Skin epidermis (tissue), 12 donors: Measurements from ENCODE around the gene ARRDC5.
"Not testable (repeated sequence)": the region's sequence is repeated elsewhere in the genome, so short reads cannot be mapped to it uniquely, and the experiment has no call there.

Experiments
- H3K27ac ChIP-seq, 21 experiments: fragments of 200-600 bp; sonication (generic) in 11 of 21; one replicate each; pipeline ENCODE4 v1.5.0; 2020; ENCODE audit warnings: mild to moderate bottlenecking in 3 of 21, inconsistent platforms in 2 of 21, moderate library complexity in 2 of 21
- H3K4me3 ChIP-seq, 7 experiments: fragments of 200-600 bp; sonication (generic) in 2 of 7; one replicate each; pipeline ENCODE4 v1.5.0; 2020; ENCODE audit warnings: inconsistent platforms in 2 of 7, mild to moderate bottlenecking in 2 of 7, moderate library complexity in 1 of 7

Gene ARRDC5

GRCh38 chr19:4902796-4903195, at the start of gene ARRDC5:
Gene ARRDC5, minus strand, starts transcription at chr19:4902896. Its CDS starts 71 bp downstream, at chr19:4902825.
- H3K4me3 ChIP-seq: no peak within 1 kb of the TSS
- H3K27ac ChIP-seq: no peak within 1 kb of the TSS

DNA sequence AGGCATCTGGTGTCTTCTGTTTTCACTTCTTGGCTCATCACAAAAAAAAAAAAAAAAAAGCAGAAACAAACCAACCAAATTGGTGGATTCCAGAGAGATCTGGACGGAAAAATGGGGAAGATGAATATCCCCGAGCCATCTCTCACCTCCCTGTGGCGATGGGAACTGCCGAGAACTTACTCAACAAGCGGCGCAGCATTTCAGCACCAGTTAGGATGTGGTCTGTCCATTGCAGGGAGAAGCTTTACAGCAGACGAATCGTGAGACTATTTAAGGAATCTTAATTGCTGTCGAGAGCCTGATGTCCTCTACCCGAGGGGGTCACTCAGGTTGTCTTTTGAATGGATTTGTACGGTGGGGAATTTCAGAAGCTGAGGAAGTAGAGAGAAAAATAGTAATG, 49.0 kb upstream of the ARRDC5 start:
- H3K27ac ChIP-seq: no peak overlapping the region
- H3K4me3 ChIP-seq: no peak overlapping the region

DNA sequence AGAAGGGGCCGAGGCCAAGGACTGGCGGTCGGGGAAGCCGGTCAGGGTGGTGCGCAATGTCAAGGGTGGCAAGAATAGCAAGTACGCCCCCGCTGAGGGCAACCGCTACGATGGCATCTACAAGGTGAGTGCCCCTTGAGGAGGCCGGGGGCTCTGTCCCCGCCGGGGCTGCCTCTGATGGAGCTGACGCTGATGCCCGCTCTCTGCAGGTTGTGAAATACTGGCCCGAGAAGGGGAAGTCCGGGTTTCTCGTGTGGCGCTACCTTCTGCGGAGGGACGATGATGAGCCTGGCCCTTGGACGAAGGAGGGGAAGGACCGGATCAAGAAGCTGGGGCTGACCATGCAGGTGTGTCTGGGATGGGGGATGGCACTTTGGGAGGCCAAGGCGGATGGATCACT, 48.0 kb upstream of the ARRDC5 start:
- H3K27ac ChIP-seq, H3K4me3 ChIP-seq: not testable (repeated sequence)

- H3K4me3 ChIP-seq, H3K27ac ChIP-seq: not testable (repeated sequence)
These were observed 39.0 kb upstream of the ARRDC5 start for GRCh38 chr19:4941638-4942169.

GRCh38 chr19:4939466-4939865, 36.8 kb upstream of the ARRDC5 start:
- Histone ChIP-seq H3K27ac (no peak overlapping the region), H3K4me3 (no peak overlapping the region)

DNA sequence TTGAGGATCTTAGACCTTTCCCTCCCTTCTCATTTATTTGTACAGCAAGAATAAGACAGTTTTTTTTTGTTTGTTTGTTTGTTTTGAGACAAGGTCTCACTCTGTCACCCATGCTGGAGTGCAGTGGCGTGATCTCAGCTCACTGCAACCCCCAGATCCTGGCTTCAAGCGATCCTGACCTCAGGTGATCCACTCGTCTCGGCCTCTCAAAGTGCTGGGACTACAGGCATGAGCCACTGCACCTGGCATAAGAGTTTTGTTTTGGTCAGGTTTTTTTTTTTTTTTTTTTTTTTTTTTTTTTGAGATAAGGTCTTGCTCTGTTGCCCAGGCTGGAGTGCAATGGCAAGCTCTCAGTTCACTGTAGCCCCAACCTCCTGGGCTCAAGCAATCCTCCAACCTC, 35.8 kb upstream of the ARRDC5 start:
- H3K4me3 ChIP-seq, H3K27ac ChIP-seq: not testable (repeated sequence)

- Histone ChIP-seq H3K4me3 (no peak overlapping the region), H3K27ac (no peak overlapping the region)
These were observed 34.4 kb upstream of the ARRDC5 start for GRCh38 chr19:4937060-4937459.

GRCh38 chr19:4935444-4935843, 32.7 kb upstream of the ARRDC5 start:
- Histone ChIP-seq H3K4me3 (no peak overlapping the region), H3K27ac (no peak overlapping the region)

DNA sequence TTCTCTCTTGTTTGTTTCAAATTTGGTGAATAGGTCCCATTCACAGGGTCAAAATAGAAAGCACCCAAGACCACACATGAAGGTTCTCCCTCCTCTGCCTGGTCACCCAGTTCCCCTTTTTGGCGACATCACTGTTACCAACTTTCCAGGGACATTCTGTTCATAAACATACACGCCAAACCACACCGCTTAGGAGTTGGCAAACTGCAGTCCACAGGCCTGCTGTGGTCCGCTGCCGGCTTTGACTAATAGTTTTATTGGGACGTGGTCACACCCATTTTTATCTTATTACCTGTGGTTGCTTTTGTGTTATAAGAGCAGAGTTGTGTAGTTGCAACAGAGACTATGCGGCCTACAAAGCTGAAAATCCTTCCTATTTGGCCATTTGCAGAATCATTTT, 30.8 kb upstream of the ARRDC5 start:
- no peak overlapping the region for H3K27ac ChIP-seq

GRCh38 chr19:4932711-4933110, 30.0 kb upstream of the ARRDC5 start:
- Histone ChIP-seq H3K4me3 (no peak overlapping the region), H3K27ac (no peak overlapping the region)

More for the DNA sequence above, 30.8 kb upstream of the ARRDC5 start:
- H3K4me3 ChIP-seq: no peak overlapping the region

DNA sequence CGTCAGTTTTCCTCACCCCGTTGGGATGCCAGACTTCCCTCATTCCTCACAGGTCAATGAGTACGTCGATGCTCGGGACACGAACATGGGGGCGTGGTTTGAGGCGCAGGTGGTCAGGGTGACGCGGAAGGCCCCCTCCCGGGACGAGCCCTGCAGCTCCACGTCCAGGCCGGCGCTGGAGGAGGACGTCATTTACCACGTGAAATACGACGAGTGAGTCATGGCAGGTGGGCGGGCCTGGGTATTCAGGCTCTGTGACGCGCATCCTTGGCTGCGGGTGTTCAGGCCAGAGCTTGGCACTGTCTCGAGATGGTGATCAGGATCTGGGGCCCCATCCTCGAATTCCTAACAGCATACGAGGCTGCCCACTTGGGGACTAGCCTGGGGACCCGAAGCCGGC, 28.0 kb upstream of the ARRDC5 start:
- Histone ChIP-seq H3K4me3 (no peak overlapping the region), H3K27ac (no peak overlapping the region)

DNA sequence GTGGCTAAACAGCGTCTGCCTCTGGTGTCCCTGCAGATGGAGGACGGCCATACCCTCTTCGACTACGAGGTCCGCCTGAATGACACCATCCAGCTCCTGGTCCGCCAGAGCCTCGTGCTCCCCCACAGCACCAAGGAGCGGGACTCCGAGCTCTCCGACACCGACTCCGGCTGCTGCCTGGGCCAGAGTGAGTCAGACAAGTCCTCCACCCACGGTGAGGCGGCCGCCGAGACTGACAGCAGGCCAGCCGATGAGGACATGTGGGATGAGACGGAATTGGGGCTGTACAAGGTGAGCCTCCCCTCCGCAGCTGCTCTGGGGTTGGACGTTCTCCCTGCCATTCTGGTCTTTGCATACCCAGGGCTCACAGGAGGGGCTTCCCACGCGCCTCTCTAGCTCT, 26.5 kb upstream of the ARRDC5 start:
- no peak overlapping the region for H3K4me3 ChIP-seq

DNA sequence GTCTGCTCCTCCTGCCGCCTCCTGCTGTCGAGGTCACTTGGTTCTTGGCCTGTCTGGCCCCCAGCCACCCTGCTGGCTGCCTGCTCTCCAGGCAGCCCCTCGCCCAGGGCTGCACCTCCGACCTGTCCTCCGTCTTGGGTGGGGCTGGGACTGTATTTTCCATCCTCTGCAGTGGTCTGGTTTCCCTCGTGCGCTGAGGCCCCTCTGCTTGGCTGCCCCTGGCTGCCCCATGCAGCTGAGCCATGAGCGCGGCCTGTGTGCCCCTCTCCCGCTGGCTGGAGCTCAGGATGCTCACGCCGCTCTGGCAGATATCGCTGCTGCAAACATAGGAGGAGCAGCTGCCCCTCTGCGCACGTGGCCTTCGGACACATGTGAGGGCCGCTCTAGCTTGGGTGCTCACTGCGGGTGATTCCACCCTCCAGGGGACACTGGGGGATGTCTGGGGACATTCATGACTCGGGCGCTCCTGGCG, 20.6 kb upstream of the ARRDC5 start:
- Histone ChIP-seq H3K4me3 (no peak overlapping the region), H3K27ac (no peak overlapping the region)

More for the DNA sequence above, 26.5 kb upstream of the ARRDC5 start:
- H3K27ac ChIP-seq: no peak overlapping the region

GRCh38 chr19:4922530-4923275, 20.0 kb upstream of the ARRDC5 start:
- no peak overlapping the region for H3K4me3 ChIP-seq
- no peak overlapping the region for H3K27ac ChIP-seq

GRCh38 chr19:4916292-4917082, 13.8 kb upstream of the ARRDC5 start:
- Histone ChIP-seq H3K4me3 (peak overlapping the region; percentile 15 to 42 (median 31)), H3K27ac (peak overlapping the region in 18 of 21 experiments; percentile 27 to 87 (median 72))

DNA sequence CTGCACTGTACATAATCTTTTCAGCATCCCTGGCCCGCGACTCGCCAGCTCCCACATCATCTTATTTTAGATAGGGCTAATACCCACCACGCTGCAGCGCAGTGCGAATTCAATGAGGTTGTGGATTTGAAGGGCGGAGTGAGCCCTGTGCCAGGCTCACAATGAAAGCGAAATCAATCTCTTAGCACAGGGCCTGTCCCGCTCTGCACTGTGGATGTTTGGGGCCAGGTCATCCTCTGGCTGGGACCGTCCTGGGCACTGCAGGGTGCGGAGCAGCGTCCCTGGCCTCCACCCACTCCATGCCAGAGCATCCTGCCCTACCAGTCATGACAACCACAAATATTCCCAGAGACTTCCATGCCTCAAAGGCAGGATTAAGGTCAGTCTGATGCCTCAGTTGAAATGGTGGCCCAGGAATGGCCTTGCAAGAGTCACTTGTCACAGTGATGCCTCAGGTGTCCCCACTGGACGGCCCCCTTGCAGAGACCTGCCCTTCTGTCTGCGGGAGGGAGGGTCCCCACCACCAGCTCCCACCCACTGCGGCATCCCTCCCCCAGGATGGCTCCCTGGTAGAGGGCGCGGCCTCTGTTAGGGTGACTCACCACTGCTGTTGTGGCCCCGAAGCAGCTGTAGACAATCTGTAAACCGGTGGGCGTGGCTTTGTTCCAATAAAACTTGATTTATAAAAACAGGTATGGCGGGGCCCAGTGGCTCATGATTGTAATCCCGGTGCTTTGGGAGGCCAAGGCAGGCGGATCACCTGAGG, 12.2 kb upstream of the ARRDC5 start:
- peak overlapping the region in 18 of 21 experiments; percentile 14 to 87 (median 74) for H3K27ac ChIP-seq
- peak overlapping the region; percentile 6 to 42 (median 31) for H3K4me3 ChIP-seq

GRCh38 chr19:4913996-4914735, 11.5 kb upstream of the ARRDC5 start:
- Histone ChIP-seq H3K4me3 (peak overlapping the region in 3 of 7 experiments; percentile 37 to 42 (median 38)), H3K27ac (peak overlapping the region in 18 of 21 experiments; percentile 9 to 87 (median 73))

GRCh38 chr19:4911786-4912672, 9.3 kb upstream of the ARRDC5 start:
- H3K27ac ChIP-seq: peak overlapping the region in 20 of 21 experiments; percentile 13 to 84 (median 72)

More at GRCh38 chr19:4911786-4912672, 9.3 kb upstream of the ARRDC5 start:
- peak overlapping the region in 6 of 7 experiments; percentile 19 to 80 (median 61) for H3K4me3 ChIP-seq
